Measurements from ENCODE around the gene SLC37A3. TPM values are rescaled to one million over a fixed set of nuclear protein-coding genes. Genes with fewer than 3 reads are reported as not detected.

Gene SLC37A3
- total and polyA plus RNA-seq, 11 donors, result 6.5 to 16.1 (median 9.5) TPM

- no peak overlapping the region for H3K4me3 ChIP-seq
- ATAC-seq (no peak), DNase-seq (no peak)
- H3K36me3 ChIP-seq, result no peaks in the 10 kb centered on the region
- H3K4me1 ChIP-seq, result no peaks in the 10 kb centered on the region
- no peaks in the 10 kb centered on the region for H3K27me3 ChIP-seq
- 79 to 87% (median 83%) methylated on average over 2 of the region's 2 CpGs for WGBS, 4 donors
- no peaks in the 10 kb centered on the region for H3K9me3 ChIP-seq
- intact Hi-C loops (cut with DNase I), result no loop called here
- no peak overlapping the region for H3K27ac ChIP-seq
- no peak for TF ChIP-seq POLR2A (IDR thresholded peaks at IDR 0.05)
- no peak for TF ChIP-seq CTCF (IDR thresholded peaks at IDR 0.05)
These were observed 100.1 kb downstream of the SLC37A3 start for GRCh38 chr7:140298213-140298612.

GRCh38 chr7:140297192-140297591, 101.1 kb downstream of the SLC37A3 start:
- TF ChIP-seq CTCF (IDR thresholded peaks at IDR 0.05) (no peak), POLR2A (IDR thresholded peaks at IDR 0.05) (no peak)
- WGBS, 4 donors, result 93 to 95% (median 94%) methylated on average over 6 of the region's 6 CpGs
- DNase-seq (no peak), ATAC-seq (no peak)
- no peak overlapping the region for H3K27ac ChIP-seq
- H3K4me1 ChIP-seq, result no peaks in the 10 kb centered on the region
- H3K4me3 ChIP-seq, result no peak overlapping the region
- intact Hi-C loops (cut with DNase I), result no loop called here
- H3K36me3 ChIP-seq, result no peaks in the 10 kb centered on the region
- H3K27me3 ChIP-seq, result no peaks in the 10 kb centered on the region
- H3K9me3 ChIP-seq, result no peaks in the 10 kb centered on the region

- no peak for ATAC-seq
- intact Hi-C loops (cut with DNase I), result no loop called here
- TF ChIP-seq POLR2A (IDR thresholded peaks at IDR 0.05) (no peak), CTCF (IDR thresholded peaks at IDR 0.05) (no peak)
- Histone ChIP-seq H3K9me3 (no peaks in the 10 kb centered on the region), H3K27me3 (no peaks in the 10 kb centered on the region), H3K4me3 (no peak overlapping the region), H3K27ac (no peak overlapping the region), H3K36me3 (no peaks in the 10 kb centered on the region), H3K4me1 (no peaks in the 10 kb centered on the region)
- WGBS, 4 donors, result 90 to 96% (median 94%) methylated on average over 8 of the region's 8 CpGs
- no peak for DNase-seq
These were observed 103.0 kb downstream of the SLC37A3 start for GRCh38 chr7:140295224-140295738.

- WGBS, 4 donors, result 92 to 97% (median 95%) methylated on average over 2 of the region's 2 CpGs
- no peak overlapping the region for H3K27ac ChIP-seq
- ATAC-seq, result no peak
- no peaks in the 10 kb centered on the region for H3K9me3 ChIP-seq
- no peaks in the 10 kb centered on the region for H3K27me3 ChIP-seq
- no peaks in the 10 kb centered on the region for H3K36me3 ChIP-seq
- no peak for DNase-seq
- H3K4me1 ChIP-seq, result no peaks in the 10 kb centered on the region
- intact Hi-C loops (cut with DNase I), result no loop called here
- no peak overlapping the region for H3K4me3 ChIP-seq
- TF ChIP-seq POLR2A (IDR thresholded peaks at IDR 0.05) (no peak), CTCF (IDR thresholded peaks at IDR 0.05) (no peak)
These were observed 103.9 kb downstream of the SLC37A3 start for GRCh38 chr7:140294454-140294853.

Measured in heart left ventricle (tissue), 16 donors.